Uterus (tissue), 2 donors: ENCODE results near the gene HAUS2.

ENCODE experiments used
- CTCF ChIP-seq, 4 experiments: fragments of 200-600 bp in 2 of 4; fragments of 450-650 bp in 2 of 4; sonication (generic) in 2 of 4; IDR thresholded peaks; one replicate each; pipeline ENCODE4 v1.5.1; 2016 to 2019; ENCODE audit warnings: antibody characterized with exemption in 4 of 4, mild to moderate bottlenecking in 2 of 4, moderate library complexity in 1 of 4
- POLR2A ChIP-seq, 2 donors: fragments of 450-650 bp; IDR thresholded peaks; one replicate each; pipeline ENCODE4 v1.6.1; 2016; ENCODE audit warnings: antibody characterized with exemption in 2 of 2, mild to moderate bottlenecking in 1 of 2, moderate library complexity in 1 of 2

GRCh38 chr15:42549032-42549491 is 424 bp downstream of the HAUS2 start:
- TF ChIP-seq POLR2A (IDR thresholded peaks at IDR 0.05) (no peak), CTCF (IDR thresholded peaks at IDR 0.05) (no peak)
